SK-N-SH (cell line): ENCODE data around the gene UNC93B1.
A peak's percentile ranks its signal among the peaks of the same experiment; 100 is the strongest.

ENCODE experiments used
- EP300 ChIP-seq, 2 experiments: IDR thresholded peaks; 2 replicates each; pipeline versions ENCODE4 v1.4.0 to v1.6.1; 2012; ENCODE audit warnings: borderline replicate concordance in 1 of 2, low read depth in 1 of 2, low read length in 1 of 2
- NFIC ChIP-seq: IDR thresholded peaks from 2 replicates; pipeline ENCODE4 v1.4.0; 2012; ENCODE audit warnings: borderline replicate concordance
- POLR2AphosphoS5 ChIP-seq: IDR thresholded peaks from 2 replicates; pipeline ENCODE4 v1.6.1; 2012; ENCODE audit warnings: low read depth, low read length
- SMC3 ChIP-seq: IDR thresholded peaks from 2 replicates; pipeline ENCODE4 v1.6.1; 2012; ENCODE audit warnings: low read depth, low read length, improper control_type of control experiment
- TAF1 ChIP-seq: IDR thresholded peaks from 2 replicates; pipeline ENCODE4 v1.6.1; 2012; ENCODE audit warnings: low read depth, mild to moderate bottlenecking, low read length, moderate library complexity, borderline replicate concordance
- TCF12 ChIP-seq: IDR thresholded peaks from 2 replicates; pipeline ENCODE4 v1.4.0; 2012
- YY1 ChIP-seq: IDR thresholded peaks from 2 replicates; pipeline ENCODE4 v1.4.0; 2012; ENCODE audit warnings: low read depth, mild to moderate bottlenecking
- TF ChIP-seq, protein P1 (sequence below): fragments of 200-600 bp; sonication (generic); IDR thresholded peaks from 2 replicates; pipeline ENCODE4 v1.6.1; 2017; ENCODE audit warnings: antibody characterized with exemption, mild to moderate bottlenecking, moderate library complexity
- TF ChIP-seq, protein P2 (sequence below): fragments of 150-350 bp; IDR thresholded peaks from 2 replicates; pipeline ENCODE4 v1.6.1; 2017; ENCODE audit warnings: antibody characterized with exemption, low read length, low read depth, borderline replicate concordance

DNA sequence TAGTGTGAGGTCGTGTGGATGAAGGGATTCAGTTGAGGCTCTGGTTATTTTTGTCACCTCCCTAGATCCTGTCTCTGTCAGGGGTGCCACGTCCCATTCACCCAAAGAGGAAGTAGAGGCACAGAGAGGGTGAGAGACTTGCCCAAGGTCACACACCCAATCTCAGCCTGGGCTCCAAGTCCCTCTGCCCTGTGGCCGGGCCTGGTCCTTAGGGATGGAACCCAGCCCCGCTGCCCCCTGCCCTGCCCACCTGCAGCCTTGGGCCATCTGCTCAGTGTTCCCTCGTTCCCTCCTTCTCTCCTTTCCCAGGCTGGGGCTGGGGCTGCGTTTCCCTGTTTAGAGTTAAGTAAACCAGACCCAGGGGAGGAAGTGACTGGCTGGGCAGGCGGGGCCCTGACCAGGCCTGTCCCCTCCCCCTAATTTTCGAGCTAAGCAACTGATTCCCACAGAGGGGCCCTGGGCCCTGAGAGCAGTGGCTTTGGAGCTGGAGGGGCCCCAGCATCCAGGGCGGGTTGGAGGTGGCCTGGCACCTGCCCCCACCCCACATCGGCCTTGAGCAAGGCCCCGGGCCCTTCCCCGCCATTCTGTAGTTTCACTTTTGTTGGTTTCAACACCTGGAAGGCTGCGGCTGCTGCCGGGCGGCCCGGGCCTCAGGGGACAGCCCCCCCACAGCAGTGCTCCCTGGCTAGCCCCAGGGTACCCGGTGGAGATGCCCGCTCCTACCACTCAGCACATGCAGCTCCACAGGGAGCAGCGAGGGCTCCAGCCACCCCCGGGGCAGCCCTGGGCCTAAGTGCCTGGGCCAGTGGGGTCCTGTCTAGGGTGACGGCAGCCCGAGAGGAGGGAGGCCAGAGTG lies 36.4 kb upstream of the UNC93B1 start:
- TF ChIP-seq, protein P1, sequence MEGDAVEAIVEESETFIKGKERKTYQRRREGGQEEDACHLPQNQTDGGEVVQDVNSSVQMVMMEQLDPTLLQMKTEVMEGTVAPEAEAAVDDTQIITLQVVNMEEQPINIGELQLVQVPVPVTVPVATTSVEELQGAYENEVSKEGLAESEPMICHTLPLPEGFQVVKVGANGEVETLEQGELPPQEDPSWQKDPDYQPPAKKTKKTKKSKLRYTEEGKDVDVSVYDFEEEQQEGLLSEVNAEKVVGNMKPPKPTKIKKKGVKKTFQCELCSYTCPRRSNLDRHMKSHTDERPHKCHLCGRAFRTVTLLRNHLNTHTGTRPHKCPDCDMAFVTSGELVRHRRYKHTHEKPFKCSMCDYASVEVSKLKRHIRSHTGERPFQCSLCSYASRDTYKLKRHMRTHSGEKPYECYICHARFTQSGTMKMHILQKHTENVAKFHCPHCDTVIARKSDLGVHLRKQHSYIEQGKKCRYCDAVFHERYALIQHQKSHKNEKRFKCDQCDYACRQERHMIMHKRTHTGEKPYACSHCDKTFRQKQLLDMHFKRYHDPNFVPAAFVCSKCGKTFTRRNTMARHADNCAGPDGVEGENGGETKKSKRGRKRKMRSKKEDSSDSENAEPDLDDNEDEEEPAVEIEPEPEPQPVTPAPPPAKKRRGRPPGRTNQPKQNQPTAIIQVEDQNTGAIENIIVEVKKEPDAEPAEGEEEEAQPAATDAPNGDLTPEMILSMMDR: no peak
- TF ChIP-seq TCF12 (no peak), EP300 (IDR thresholded peaks at IDR 0.05; ENCODE audit: borderline replicate concordance in 1 of 2, low read depth in 1 of 2, low read length in 1 of 2) (0 out of 4 replicates have a peak, but pooled peaks of 1 of the 2 experiments have one; percentile 10), TAF1 (no peak), NFIC (no peak), SMC3 (no peak), YY1 (no peak), POLR2AphosphoS5 (no peak)
- TF ChIP-seq, protein P2, sequence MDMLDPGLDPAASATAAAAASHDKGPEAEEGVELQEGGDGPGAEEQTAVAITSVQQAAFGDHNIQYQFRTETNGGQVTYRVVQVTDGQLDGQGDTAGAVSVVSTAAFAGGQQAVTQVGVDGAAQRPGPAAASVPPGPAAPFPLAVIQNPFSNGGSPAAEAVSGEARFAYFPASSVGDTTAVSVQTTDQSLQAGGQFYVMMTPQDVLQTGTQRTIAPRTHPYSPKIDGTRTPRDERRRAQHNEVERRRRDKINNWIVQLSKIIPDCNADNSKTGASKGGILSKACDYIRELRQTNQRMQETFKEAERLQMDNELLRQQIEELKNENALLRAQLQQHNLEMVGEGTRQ: no peak
